CD4-positive, CD25-positive, alpha-beta regulatory T cell (primary cell): ENCODE data around the gene PRDM16. TPM values are rescaled to one million over a fixed set of nuclear protein-coding genes. Genes with fewer than 3 reads are reported as not detected.
"Not testable (repeated sequence)": the region's sequence is repeated elsewhere in the genome, so short reads cannot be mapped to it uniquely, and the experiment has no call there.

Experiments
- ATAC-seq, 2 donors: fragments of 150-1000 bp; cut with Tn5 transposase; one replicate each; pipeline ENCODE4 v1.10.0; 2021; ENCODE audit warnings: low read depth in 2 of 2, moderate number of reproducible peaks in 2 of 2, moderate library complexity in 1 of 2
- DNase-seq, 3 donors: peaks; one replicate each; pipeline versions ENCODE4 v3.0.0 to v3.0.0-alpha.2; 2012 to 2022; ENCODE audit warnings: mixed read lengths in 1 of 3
- H3K27ac ChIP-seq: one replicate; pipeline ENCODE4 v1.7.0; 2013; ENCODE audit warnings: mild to moderate bottlenecking, low read length; ENCODE audit not compliant: insufficient read depth, poor library complexity, severe bottlenecking
- H3K27me3 ChIP-seq: one replicate; pipeline ENCODE4 v1.7.0; 2013; ENCODE audit warnings: low read length; ENCODE audit not compliant: control insufficient read depth, insufficient read depth
- H3K36me3 ChIP-seq: one replicate; pipeline ENCODE4 v1.7.0; 2013; ENCODE audit warnings: mild to moderate bottlenecking, low read length, moderate library complexity; ENCODE audit not compliant: control insufficient read depth, insufficient read depth
- H3K4me1 ChIP-seq: 2 replicates; pipeline ENCODE4 v1.7.0; 2013; ENCODE audit warnings: mild to moderate bottlenecking, low read length; ENCODE audit not compliant: insufficient read depth, control insufficient read depth, poor library complexity, severe bottlenecking
- H3K4me3 ChIP-seq: one replicate; pipeline ENCODE4 v1.7.0; 2013; ENCODE audit warnings: low read depth, mild to moderate bottlenecking, low read length, moderate library complexity
- H3K9me3 ChIP-seq, 2 experiments: 1 replicate in 1 of 2; 2 replicates in 1 of 2; pipeline ENCODE4 v1.7.0; 2013; ENCODE audit warnings: low read length in 2 of 2, mild to moderate bottlenecking in 1 of 2, moderate library complexity in 1 of 2; ENCODE audit not compliant: control insufficient read depth in 2 of 2
- H3K27ac Mint-ChIP-seq, 3 donors: one replicate each; pipeline ENCODE4 v1.8.0; 2020 to 2022; ENCODE audit warnings: mild to moderate bottlenecking in 3 of 3, mixed read lengths in 3 of 3, moderate library complexity in 2 of 3
- H3K27me3 Mint-ChIP-seq: one replicate; pipeline ENCODE4 v1.8.0; 2022; ENCODE audit warnings: mild to moderate bottlenecking, mixed read lengths
- H3K36me3 Mint-ChIP-seq: one replicate; pipeline ENCODE4 v1.8.0; 2020; ENCODE audit warnings: mixed read lengths
- H3K4me1 Mint-ChIP-seq, 4 donors: one replicate each; pipeline ENCODE4 v1.8.0; 2020 to 2022; ENCODE audit warnings: mixed read lengths in 4 of 4, mild to moderate bottlenecking in 1 of 4
- H3K4me3 Mint-ChIP-seq, 4 donors: one replicate each; pipeline ENCODE4 v1.8.0; 2020 to 2022; ENCODE audit warnings: mild to moderate bottlenecking in 4 of 4, mixed read lengths in 4 of 4, moderate library complexity in 3 of 4
- H3K9me3 Mint-ChIP-seq, 7 donors: one replicate each; pipeline ENCODE4 v1.8.0; 2020 to 2022; ENCODE audit warnings: mixed read lengths in 7 of 7, mild to moderate bottlenecking in 3 of 7, moderate library complexity in 2 of 7
- polyA plus RNA-seq, 4 donors: library from polyadenylated mRNA; unstranded; fragments of 300-500 nt; fragmentation: Illumina TruSeq; gene quantifications; one replicate each; pipeline ENCODE4 v1.2.3, GENCODE V29; 2021
- total RNA-seq: library from RNA; stranded (reverse); gene quantifications from one replicate; pipeline ENCODE4 v1.2.3, GENCODE V29; 2022

Gene PRDM16
- total and polyA plus RNA-seq, 5 donors from 2014 or later = 0.27 TPM; not detected in 4

DNA sequence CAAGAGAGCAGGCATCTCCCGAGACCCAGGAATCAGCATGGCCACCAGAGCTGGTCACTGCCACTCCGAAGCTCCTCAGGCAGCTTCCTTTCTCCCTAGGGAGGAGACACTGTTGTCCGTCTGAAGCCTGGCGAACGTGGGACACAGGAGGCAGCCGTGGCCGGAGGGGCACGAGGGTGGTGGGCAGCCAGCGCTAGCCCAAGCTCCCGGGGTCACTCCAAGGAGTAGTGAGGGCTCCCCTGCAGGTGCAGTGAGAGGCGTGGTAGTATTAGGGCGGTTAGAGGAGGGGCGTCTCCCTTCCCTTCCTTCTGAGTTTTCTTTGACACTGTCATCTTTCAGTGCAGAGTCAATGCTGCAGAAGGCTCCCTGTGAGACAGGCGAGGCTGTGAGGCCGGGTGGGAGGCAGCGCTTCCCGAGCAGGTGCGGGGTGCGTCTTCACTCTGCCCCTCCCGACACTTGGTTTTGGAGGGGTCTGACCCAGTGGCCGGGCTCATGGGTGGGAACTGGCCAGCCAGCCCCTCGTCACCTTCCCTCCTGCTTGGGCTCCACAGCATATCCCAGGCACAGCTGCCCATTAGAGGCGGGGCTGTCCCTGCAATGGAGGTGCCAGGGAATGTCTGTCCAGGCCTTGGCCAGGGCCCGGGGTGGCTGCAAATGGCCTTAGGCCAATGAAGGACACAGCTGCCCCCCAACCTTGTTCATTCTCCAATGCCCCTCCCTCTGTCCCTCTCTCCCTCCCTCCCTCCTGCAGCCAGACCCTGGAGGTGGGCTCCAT, 213.8 kb downstream of the PRDM16 start:
- no peak for DNase-seq
- no peak overlapping the region for H3K27ac ChIP-seq
- H3K4me3 Mint-ChIP-seq = no peak overlapping the region
- H3K27ac Mint-ChIP-seq = no peak overlapping the region
- H3K4me3 ChIP-seq = no peak overlapping the region
- no peaks in the 10 kb centered on the region for H3K9me3 ChIP-seq
- no peak for ATAC-seq
- H3K36me3 ChIP-seq = no peaks in the 10 kb centered on the region
- peaks cover 0 to 2% (median 0%) of the 10 kb centered on the region in 7 donors for H3K9me3 Mint-ChIP-seq
- no peaks in the 10 kb centered on the region for H3K4me1 Mint-ChIP-seq
- H3K27me3 ChIP-seq = no peaks in the 10 kb centered on the region
- H3K36me3 Mint-ChIP-seq = no peaks in the 10 kb centered on the region
- H3K4me1 ChIP-seq = no peaks in the 10 kb centered on the region
- peaks cover 5% of the 10 kb centered on the region for H3K27me3 Mint-ChIP-seq

DNA sequence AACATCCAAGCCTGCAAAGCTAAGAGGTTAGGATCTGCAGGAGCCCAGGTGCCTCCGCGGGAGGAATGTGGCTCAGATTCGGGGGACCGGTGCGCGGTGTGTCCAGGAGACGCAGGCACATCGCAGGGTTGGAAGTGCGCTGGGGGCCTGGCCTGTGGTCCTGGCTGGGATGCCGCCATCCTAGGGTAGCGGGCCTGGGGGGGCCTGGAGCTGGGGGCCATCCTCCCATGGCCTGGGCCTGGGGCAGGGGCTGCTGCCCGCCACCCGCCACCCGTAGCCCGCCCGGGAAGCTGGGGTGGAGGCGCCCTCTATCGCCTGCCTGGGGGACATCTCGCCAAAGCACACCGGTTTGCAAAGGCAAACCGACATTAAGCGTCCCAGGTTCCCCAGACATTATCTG, 214.8 kb downstream of the PRDM16 start:
- Histone ChIP-seq H3K27me3 (no peaks in the 10 kb centered on the region), H3K27ac (no peak overlapping the region), H3K9me3 (no peaks in the 10 kb centered on the region), H3K4me3 (no peak overlapping the region), H3K4me1 (no peaks in the 10 kb centered on the region), H3K36me3 (no peaks in the 10 kb centered on the region)
- Mint-ChIP-seq H3K36me3 (no peaks in the 10 kb centered on the region), H3K9me3 (peaks cover 0 to 2% (median 0%) of the 10 kb centered on the region in 7 donors), H3K27ac (no peak overlapping the region), H3K27me3 (peaks cover 5% of the 10 kb centered on the region), H3K4me3 (no peak overlapping the region), H3K4me1 (no peaks in the 10 kb centered on the region)
- DNase-seq (no peak), ATAC-seq (no peak)

DNA sequence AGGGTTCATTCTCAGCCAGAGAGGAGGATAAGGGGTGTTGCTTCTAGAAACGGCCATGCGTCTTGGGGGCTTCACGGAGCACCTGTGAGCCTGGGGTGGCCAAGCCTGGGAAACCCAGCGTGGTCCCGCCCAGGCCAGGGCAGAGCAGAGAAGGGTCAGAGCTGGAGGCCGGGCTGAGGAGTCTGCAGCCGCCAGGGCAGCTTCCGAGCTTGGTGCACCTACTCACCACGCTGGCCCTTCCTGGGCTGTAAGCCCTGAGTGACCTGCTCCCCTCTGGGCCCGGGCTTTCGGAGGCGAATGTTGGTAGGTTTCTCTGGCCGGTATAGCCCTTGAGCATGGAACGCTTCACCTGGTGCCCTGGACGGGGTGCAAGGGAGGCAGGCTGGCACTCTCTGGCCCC, 215.7 kb downstream of the PRDM16 start:
- no peak overlapping the region for H3K27ac Mint-ChIP-seq
- Histone ChIP-seq H3K27me3 (no peaks in the 10 kb centered on the region), H3K9me3 (no peaks in the 10 kb centered on the region), H3K4me3 (no peak overlapping the region), H3K36me3 (no peaks in the 10 kb centered on the region), H3K4me1 (no peaks in the 10 kb centered on the region), H3K27ac (no peak overlapping the region)
- no peaks in the 10 kb centered on the region for H3K36me3 Mint-ChIP-seq
- no peaks in the 10 kb centered on the region for H3K4me1 Mint-ChIP-seq
- H3K4me3 Mint-ChIP-seq = no peak overlapping the region
- H3K9me3 Mint-ChIP-seq = peaks cover 0 to 2% (median 0%) of the 10 kb centered on the region in 7 donors
- peaks cover 5% of the 10 kb centered on the region for H3K27me3 Mint-ChIP-seq
- no peak for ATAC-seq
- DNase-seq = no peak

DNA sequence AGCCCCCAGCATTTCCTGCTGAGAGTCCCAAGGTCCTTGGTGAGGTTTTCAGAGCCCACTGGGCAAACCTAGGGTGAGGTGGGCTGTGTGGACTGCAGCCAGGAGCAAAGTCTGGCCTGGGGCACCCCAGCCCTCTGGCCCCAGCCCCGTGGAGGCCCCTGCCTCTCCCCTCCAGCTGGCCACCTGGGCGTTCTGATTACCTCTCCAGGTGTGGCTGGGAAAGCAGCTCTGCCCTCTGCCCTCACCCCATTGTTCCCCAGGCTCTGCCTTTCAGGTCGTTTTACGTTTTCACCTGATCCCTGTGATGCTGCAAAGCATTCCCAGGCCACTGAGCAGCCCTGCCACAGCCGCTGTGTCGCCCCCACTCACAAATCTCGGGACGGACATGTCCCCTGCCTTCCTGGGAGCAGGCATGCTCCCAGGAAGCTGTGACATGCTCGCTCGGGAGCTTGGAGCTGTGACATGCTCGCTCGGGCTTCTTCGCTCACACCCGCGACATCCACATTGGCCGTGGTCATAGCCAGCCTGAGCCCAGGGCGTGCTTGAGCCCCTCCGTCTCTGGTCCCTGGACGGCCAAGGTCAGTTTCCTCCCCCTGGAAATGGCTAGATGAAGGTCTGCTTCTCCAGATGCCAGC, 216.2 kb downstream of the PRDM16 start:
- Histone ChIP-seq H3K36me3 (no peaks in the 10 kb centered on the region), H3K4me1 (no peaks in the 10 kb centered on the region), H3K27ac (no peak overlapping the region), H3K27me3 (no peaks in the 10 kb centered on the region), H3K9me3 (no peaks in the 10 kb centered on the region), H3K4me3 (no peak overlapping the region)
- no peak for DNase-seq
- H3K27ac Mint-ChIP-seq = peak overlapping the region in 1 of 3 donors; percentile 48
- ATAC-seq = no peak
- H3K27me3 Mint-ChIP-seq = peaks cover 5% of the 10 kb centered on the region
- H3K36me3 Mint-ChIP-seq = no peaks in the 10 kb centered on the region
- no peak overlapping the region for H3K4me3 Mint-ChIP-seq
- no peaks in the 10 kb centered on the region for H3K4me1 Mint-ChIP-seq
- H3K9me3 Mint-ChIP-seq = peaks cover 0 to 2% (median 0%) of the 10 kb centered on the region in 7 donors

DNA sequence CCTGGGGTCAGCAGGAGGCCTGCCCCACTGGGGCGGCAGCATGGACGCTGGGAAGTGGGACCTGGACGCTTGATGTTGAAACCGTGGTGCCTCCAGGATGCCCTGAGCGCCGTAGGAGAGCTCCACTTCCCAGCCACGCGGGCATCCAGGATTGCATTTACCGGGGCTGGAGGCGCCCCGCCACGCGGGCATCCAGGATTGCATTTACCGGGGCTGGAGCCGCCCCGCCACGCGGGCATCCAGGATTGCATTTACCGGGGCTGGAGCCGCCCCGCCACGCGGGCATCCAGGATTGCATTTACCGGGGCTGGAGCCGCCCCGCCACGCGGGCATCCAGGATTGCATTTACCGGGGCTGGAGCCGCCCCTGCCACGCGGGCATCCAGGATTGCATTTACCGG, 218.1 kb downstream of the PRDM16 start:
- not testable (repeated sequence) for H3K4me1 ChIP-seq, H3K27me3 Mint-ChIP-seq, H3K27ac Mint-ChIP-seq, H3K27ac ChIP-seq, H3K27me3 ChIP-seq, H3K4me3 Mint-ChIP-seq, H3K9me3 ChIP-seq, H3K36me3 ChIP-seq, H3K36me3 Mint-ChIP-seq, DNase-seq, H3K9me3 Mint-ChIP-seq, H3K4me3 ChIP-seq, ATAC-seq, H3K4me1 Mint-ChIP-seq

DNA sequence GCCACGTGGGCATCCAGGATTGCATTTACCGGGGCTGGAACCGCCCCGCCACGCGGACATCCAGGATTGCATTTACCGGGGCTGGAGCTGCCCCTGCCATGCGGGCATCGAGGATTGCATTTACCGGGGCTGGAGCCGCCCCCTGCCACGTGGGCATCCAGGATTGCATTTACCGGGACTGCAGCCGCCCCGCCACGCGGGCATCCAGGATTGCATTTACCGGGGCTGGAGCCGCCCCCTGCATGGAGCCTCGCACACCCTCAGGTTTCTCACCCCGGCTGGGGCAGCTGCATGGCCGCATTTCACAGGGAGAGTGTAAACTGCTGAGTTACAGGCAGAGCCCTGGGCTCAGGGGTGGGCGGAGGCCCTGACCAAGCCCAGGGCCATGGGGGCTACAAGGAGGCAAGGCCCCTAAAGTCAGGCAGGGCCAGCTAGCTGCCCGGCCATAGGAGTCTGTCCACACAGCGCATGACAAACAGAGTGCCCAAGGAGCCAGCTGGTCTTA, 218.7 kb downstream of the PRDM16 start:
- Mint-ChIP-seq H3K36me3 (no peaks in the 10 kb centered on the region), H3K27me3 (peaks cover 5% of the 10 kb centered on the region)

DNA sequence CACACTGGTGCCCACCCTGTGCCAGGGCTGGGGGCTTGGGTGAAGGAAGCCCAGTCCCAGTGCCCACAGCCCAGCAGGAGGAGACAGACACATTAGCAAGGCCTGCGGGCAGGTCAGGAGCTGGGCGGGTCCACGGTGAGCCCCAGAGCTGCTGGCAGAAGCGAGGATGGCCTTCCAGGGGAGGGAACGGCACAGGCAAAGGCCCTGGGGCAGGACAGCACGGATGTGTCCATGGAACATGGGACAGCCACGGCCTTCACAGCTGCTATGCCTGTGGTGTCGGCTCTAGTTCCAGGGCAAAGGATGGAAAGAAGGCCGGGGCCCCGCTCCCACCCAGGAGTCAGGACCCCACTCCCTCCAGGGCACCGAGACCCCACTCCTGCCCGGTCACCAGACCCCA, 220.5 kb downstream of the PRDM16 start:
- no peaks in the 10 kb centered on the region for H3K4me1 ChIP-seq
- H3K9me3 Mint-ChIP-seq = no peaks in the 10 kb centered on the region
- peaks cover 5% of the 10 kb centered on the region for H3K27me3 Mint-ChIP-seq
- H3K27me3 ChIP-seq = no peaks in the 10 kb centered on the region
- no peaks in the 10 kb centered on the region for H3K4me1 Mint-ChIP-seq
- ATAC-seq = no peak
- H3K27ac ChIP-seq = no peak overlapping the region
- no peak overlapping the region for H3K4me3 ChIP-seq
- DNase-seq = no peak
- no peaks in the 10 kb centered on the region for H3K36me3 Mint-ChIP-seq
- H3K36me3 ChIP-seq = no peaks in the 10 kb centered on the region
- no peaks in the 10 kb centered on the region for H3K9me3 ChIP-seq
- no peak overlapping the region for H3K27ac Mint-ChIP-seq
- H3K4me3 Mint-ChIP-seq = no peak overlapping the region

More for the DNA sequence above, 218.7 kb downstream of the PRDM16 start:
- Histone ChIP-seq H3K4me1 (no peaks in the 10 kb centered on the region), H3K36me3 (no peaks in the 10 kb centered on the region), H3K27ac (no peak overlapping the region), H3K9me3 (no peaks in the 10 kb centered on the region), H3K4me3 (no peak overlapping the region), H3K27me3 (no peaks in the 10 kb centered on the region)
- DNase-seq = no peak
- Mint-ChIP-seq H3K9me3 (peaks cover 0 to 2% (median 0%) of the 10 kb centered on the region in 7 donors), H3K4me3 (no peak overlapping the region), H3K4me1 (no peaks in the 10 kb centered on the region), H3K27ac (no peak overlapping the region)
- ATAC-seq = no peak

DNA sequence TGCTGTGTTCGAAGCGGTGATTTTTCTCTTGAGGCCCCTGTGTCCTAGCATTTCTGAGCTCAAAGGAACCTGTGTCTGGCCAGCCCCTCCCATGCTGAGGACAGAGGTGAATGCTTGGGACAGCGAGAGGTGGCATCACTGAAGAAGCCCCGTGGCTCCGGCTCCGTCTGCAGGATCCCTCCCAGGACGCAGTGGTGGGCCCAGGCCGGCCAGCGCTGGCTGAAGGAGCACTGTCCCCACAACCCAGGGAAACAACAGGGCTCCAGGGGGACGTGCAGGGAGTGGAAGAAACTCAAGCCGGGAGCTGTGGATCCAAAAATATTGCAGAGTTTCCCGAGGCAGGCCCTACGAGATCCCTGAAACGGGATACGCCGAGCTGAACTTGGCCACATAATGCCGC, 221.4 kb downstream of the PRDM16 start:
- ATAC-seq = no peak
- no peaks in the 10 kb centered on the region for H3K4me1 ChIP-seq
- H3K27ac Mint-ChIP-seq = no peak overlapping the region
- DNase-seq = no peak
- peaks cover 5% of the 10 kb centered on the region for H3K27me3 Mint-ChIP-seq
- no peak overlapping the region for H3K4me3 Mint-ChIP-seq
- H3K9me3 Mint-ChIP-seq = no peaks in the 10 kb centered on the region
- H3K36me3 ChIP-seq = no peaks in the 10 kb centered on the region
- no peaks in the 10 kb centered on the region for H3K36me3 Mint-ChIP-seq
- no peak overlapping the region for H3K4me3 ChIP-seq
- no peaks in the 10 kb centered on the region for H3K4me1 Mint-ChIP-seq
- H3K27me3 ChIP-seq = no peaks in the 10 kb centered on the region
- no peak overlapping the region for H3K27ac ChIP-seq
- H3K9me3 ChIP-seq = no peaks in the 10 kb centered on the region
